ENCODE results near the gene NLRX1.

DNA sequence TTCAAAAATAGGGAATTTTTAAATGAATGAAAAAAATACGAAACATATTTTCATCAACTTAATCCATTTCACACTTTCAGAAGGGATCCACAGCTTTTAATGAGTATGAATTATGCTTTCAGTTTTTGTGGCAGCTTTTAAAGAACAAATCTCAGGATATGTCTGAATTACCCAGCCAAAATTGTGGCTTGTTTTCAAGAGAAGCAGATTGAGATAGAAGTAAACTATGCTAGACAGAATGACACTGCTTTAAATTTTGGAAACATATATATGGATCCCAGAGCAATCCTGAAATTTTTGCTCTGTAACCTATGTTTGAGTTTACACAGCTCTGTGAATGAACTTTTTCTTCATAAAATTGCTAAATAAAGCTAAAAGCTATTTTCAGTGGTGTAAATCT, 49.6 kb upstream of the NLRX1 start:
- TF ChIP-seq, protein P1, sequence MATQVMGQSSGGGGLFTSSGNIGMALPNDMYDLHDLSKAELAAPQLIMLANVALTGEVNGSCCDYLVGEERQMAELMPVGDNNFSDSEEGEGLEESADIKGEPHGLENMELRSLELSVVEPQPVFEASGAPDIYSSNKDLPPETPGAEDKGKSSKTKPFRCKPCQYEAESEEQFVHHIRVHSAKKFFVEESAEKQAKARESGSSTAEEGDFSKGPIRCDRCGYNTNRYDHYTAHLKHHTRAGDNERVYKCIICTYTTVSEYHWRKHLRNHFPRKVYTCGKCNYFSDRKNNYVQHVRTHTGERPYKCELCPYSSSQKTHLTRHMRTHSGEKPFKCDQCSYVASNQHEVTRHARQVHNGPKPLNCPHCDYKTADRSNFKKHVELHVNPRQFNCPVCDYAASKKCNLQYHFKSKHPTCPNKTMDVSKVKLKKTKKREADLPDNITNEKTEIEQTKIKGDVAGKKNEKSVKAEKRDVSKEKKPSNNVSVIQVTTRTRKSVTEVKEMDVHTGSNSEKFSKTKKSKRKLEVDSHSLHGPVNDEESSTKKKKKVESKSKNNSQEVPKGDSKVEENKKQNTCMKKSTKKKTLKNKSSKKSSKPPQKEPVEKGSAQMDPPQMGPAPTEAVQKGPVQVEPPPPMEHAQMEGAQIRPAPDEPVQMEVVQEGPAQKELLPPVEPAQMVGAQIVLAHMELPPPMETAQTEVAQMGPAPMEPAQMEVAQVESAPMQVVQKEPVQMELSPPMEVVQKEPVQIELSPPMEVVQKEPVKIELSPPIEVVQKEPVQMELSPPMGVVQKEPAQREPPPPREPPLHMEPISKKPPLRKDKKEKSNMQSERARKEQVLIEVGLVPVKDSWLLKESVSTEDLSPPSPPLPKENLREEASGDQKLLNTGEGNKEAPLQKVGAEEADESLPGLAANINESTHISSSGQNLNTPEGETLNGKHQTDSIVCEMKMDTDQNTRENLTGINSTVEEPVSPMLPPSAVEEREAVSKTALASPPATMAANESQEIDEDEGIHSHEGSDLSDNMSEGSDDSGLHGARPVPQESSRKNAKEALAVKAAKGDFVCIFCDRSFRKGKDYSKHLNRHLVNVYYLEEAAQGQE (IDR thresholded peaks at IDR 0.05; ENCODE audit: insufficient read depth in 1 of 2, low read depth in 2 of 2, low read length in 2 of 2), result no peak
- TF ChIP-seq POLR2AphosphoS5 (IDR thresholded peaks at IDR 0.05; ENCODE audit: low read depth, low read length) (no peak), TAF1 (IDR thresholded peaks at IDR 0.05; ENCODE audit: borderline replicate concordance, insufficient read depth, low read length) (no peak), SIN3A (IDR thresholded peaks at IDR 0.05; ENCODE audit: borderline replicate concordance, insufficient read depth, low read length) (no peak), FOXP2 (optimal IDR thresholded peaks at IDR 0.05; ENCODE audit: borderline replicate concordance, extremely low read depth, extremely low read length, insufficient read depth) (no peak)
